Dedifferentiated amniotic fluid mesenchymal stem cell (primary cell): Measurements from ENCODE around the gene ANXA6.

Experiments
- DNase-seq: peaks from one replicate; pipeline ENCODE4 v3.0.0-alpha.2; 2016; ENCODE audit errors: extremely low spot score

ANXA6 gene

DNA sequence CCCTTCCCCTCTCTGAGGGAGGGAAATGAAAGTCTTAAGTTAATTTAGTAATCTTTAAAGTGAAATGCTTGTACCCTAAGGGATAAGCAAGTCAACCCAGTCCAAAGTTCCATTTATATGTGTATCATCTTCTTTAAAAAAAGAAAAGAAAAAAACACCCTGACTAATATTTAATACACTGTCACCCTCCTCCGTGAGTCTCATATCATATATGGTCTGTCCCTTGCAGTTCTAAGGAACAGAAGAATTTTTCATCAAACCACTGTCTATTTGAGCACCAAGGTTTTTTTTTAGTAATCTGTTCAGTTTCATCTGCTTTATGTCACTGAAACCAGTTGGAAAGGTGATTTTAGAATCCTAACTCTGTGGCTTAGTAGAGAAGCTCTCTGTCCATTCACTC, 92.0 kb downstream of the ANXA6 start:
- DNase-seq = no peak

GRCh38 chr5:151064916-151065499, 92.6 kb downstream of the ANXA6 start:
- no peak for DNase-seq

GRCh38 chr5:151063142-151063989, 94.2 kb downstream of the ANXA6 start:
- no peak for DNase-seq

- DNase-seq = no peak
Measured at GRCh38 chr5:151062405-151063141, 95.0 kb downstream of the ANXA6 start.

GRCh38 chr5:151060742-151061141, 96.8 kb downstream of the ANXA6 start:
- no peak for DNase-seq

DNA sequence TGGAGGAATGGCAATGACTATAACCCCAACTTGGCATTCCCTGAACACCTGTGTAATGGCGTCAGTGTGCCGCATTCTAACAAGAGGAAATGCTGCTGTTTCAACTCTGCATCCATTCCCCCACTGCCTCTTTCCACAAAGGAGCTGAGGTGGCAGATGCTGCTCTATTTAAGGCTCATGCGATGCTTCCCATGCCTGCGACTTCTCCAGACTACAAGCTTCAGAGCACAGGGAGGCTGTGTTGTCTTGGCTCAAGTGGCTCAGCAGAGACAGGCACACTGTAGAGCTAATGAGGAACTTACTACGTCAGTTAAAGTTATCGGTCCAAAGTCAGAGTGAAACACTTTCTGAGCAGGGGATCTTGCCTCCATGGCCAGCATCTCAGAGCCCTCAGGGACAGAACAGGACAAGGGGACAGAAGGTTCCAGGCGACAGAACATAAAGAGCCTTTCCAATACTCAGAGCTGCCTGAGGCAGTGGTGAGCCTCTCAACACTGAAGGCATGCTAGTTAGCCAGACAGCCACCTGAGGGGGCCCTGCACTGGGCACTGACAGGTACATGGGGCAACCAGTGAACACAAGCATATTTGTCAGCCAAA, 98.6 kb downstream of the ANXA6 start:
- no peak for DNase-seq

- DNase-seq = no peak
Measured at GRCh38 chr5:151058301-151058700, 99.3 kb downstream of the ANXA6 start.

- no peak for DNase-seq
Measured at GRCh38 chr5:151056379-151057325, 100.9 kb downstream of the ANXA6 start.

DNA sequence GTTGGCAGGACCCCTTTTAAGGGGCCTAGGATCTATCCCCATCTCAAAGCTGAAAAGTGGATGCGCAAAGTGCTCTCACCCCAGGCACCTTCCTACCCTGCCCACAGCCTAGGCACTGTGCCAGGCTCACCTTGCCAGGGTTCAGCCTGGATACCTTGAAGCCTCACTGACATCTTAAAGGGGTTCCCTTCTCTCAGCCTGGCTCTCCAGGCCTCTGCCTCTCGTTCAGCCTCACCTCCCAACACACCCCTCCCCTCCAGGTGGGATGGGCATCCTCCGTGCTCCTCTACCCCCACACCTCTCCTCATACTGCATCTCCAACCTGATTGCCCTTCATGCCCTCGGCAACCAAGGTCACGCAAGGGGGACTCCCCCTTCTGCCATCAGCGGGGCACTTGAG, 102.2 kb downstream of the ANXA6 start:
- no peak for DNase-seq

DNA sequence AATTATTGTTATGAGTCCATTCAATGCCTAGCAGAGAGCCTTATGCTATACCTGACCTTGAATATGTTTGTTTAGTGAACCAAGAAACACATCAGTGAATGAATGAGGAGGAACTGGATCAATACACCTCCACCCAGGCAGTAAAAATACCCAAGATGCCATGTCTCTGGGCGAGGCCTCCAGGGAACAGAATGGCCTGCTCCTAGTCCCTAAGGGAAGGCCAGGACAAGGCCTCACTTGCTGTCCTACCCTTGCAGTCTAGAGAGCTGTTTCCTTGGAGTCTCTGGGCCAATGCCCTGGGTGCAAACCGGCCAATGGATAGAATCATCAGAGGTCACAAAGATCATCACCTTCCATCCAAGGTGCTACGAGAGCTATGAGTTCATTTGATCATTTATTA, 102.9 kb downstream of the ANXA6 start:
- no peak for DNase-seq

- DNase-seq = no peak
Measured at GRCh38 chr5:151053796-151054462, 103.7 kb downstream of the ANXA6 start.

- DNase-seq = no peak
Measured at GRCh38 chr5:151052836-151053235, 104.7 kb downstream of the ANXA6 start.

GRCh38 chr5:151051931-151052608, 105.5 kb downstream of the ANXA6 start:
- no peak for DNase-seq

DNA sequence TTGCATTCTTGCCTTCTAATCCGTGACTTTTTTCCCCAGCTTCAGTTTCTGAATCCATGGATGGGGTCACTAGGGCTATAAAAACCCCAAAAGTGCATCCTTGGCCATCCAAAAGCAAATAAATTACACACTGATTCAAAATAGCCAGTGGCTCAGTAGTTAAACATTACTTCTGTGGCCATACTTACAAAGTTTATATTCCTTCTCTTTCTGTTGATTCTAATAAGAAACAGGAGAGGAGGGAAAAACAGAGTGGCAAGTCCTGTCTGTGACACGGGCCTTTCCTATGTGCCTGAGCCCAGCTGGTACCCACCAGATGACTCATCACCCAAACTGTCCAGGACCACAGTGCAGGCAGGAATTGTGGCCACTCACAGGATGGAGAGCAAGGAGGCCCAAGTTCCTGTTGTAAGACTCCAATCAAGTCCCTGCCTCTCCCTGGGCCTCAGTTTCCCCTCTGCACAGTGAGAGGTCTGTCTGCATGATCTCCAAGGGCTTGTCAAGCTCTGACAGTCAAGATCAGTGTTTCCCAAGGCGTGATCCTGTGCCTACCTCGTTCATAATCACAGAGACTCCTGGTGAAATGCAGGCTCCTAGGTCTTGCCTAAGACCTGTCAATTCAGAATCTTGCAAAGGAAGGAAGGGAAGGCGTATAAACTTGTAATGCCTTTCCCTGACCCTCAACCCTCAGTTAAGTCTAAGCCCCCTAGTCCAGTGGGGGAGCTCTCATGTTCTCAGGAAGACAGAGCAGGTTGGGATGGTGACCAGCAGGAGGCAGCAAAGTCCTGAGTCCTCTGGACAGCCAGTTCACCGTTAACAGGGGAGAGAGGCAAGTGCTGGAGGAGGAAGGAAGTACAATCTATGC, 106.3 kb downstream of the ANXA6 start:
- peak; percentile 51 for DNase-seq
